ENCODE data around the gene ZNF213.
A peak's percentile ranks its signal among the peaks of the same experiment; 100 is the strongest.
"Not testable (repeated sequence)": the region's sequence is repeated elsewhere in the genome, so short reads cannot be mapped to it uniquely, and the experiment has no call there.

The ZNF213 gene

DNA sequence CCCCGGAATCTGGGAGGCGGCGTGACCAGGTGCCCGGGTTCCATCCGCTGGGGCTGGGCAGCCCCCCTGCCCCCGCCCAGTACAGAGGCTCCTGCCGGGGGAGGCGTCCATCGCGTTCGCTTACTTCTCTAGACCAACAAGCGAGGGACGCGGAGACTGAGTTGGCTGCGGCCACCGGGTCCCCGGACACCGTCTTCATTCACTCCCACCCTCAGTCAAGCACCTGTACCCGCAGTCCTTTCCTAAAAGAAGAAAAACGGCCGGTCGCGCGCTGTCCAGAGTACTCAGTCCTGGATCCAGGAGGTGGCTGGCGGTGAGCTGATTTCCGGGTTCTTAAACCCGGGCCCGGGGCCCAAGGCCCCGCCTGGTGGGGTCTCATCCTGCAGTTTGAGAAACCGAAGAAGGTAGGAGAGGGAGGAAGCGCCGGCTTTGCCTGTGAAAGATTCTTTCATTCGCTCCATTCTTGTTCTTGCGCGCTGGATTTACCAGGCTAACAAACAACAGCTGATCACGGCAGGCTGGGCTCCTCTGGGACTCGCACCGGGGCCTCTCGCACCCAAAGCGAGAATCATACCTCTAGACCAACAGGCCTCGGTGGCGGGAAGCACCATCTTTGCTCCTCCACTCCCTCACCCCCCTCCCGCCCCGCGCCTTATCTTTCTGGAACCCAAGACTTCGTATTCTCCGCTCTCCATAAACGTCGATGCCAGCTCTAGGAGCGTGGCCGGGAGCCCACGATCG is 35.8 kb downstream of the ZNF213 start:
- peak; percentile 25 for DNase-seq (ENCODE audit: low read depth)

DNA sequence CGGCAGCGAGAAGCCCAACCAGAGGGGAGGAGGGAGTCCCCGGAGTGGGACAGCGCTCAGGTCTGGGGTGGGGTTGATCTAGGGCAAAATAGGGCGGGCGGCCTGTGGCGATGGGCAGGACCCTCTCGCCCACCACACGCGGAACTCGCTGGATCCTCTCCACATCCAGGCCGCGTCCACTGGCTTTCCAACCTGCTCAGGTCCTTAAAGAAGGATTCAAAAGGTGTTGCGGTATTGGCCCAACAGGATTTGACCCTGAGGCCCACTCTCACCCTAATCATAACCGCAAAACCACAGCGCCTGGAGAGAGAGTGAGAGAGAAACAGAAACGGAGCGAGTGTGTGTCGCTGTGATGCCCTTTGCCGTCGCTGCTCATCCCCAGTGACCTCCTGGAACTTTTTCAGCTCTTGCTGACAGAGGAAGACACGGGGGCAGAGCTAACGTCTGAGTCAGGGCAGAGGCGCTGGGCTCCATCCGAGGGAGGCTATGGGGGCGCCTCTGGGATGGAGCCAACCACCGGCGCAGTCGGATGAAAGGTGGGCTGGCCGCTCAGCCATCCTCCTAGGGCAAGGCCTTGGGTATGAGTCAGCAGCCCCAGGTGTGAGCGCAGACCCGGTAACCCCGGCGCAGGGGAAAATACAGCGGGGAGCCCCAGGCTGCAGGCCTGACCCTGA is 36.5 kb downstream of the ZNF213 start:
- peak; percentile 55 for DNase-seq (ENCODE audit: low read depth)

DNA sequence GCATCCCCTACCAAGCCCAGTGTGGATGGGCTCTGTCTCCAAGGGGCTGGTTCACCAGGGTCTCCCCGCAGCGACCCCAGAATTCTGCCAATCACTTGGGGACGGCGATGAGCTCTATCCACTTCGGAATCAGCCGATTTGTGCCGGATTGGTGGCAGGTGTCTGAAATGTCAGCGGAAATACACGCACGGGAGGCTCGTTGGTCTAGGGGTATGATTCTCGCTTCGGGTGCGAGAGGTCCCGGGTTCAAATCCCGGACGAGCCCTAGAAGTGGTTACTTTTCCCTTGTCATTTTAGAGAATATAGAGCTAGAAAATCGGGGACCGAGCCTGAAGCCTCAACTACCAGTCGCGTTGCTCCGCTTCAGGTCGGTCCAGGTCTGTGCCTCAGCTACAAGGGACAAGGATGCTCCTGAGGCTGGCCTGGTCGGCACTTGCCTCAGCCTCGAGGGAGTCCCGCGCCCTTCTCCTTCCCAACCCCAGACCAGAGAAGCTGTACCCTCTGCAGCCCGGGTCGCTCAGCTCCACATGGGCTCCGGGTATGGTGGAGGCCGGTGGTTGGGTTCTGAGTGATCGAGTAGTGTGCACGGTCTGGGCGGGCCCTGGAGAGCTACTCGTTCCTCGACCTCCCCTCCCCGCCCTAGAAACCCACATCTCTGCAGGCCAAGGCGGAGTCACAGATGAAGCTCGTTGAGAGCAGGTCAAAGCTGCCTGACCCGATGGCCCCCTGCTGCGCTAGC is 37.2 kb downstream of the ZNF213 start:
- peak; percentile 67 for DNase-seq (ENCODE audit: low read depth)

DNA sequence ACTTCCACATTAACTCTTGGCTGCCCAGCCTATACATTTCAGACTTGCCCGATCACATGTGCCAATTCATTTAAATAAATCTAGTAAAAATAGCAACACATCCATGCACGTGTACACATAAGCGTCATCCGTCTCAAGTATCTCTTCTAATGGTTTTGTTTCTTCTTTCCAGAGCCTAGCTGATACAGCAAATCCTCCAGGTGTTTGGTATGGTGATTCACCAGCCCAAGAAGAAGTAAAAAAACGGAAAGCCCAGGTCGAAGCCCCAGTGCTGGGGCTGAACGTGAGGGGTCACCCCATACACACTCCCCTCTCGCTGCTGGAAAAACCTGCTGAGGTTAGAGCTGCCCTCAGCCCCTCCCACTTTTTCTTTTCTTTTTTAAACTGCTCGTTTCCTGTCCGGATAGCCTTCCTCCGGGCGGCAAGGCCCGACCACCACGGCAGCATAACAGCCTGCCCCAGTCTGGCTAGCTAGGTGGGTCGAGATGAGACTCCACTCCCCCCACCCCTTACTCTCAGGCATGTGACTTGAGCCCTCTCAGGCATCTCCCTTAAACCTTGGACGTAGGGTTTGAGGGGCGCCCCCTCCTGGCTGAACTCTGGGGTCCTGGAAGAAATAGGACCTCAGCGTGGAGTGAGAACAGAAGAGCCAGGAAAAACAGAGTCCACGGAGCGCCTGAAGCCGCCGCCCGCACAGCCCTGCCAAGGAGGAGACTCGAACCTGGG is 39.2 kb downstream of the ZNF213 start:
- peak; percentile 43 for DNase-seq (ENCODE audit: low read depth)

DNA sequence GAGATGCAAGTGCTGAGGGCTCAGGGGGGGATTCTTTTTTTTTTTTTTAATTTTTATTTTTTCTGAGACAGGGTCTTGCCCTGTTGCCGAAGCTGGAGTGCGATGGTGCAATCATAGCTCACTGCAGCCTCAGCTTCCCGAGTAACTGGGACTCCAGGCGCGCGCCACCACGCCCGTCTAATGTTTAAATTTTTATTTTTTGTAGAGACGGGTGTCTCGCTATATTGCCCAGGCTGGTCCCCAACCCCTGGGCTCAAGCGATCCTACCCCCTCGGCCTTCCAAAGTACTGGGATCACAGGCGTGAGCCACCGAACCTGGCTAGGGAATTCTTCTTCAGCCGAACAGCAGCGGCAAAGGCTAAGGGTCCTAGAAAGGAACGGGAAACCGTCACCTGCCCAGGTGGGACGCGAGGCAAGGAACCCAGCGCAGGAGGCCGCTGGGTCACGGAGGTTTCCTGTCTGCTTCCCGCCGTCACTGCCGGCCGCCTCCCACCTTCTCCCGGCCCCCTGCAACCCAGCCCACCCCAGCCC is 39.9 kb downstream of the ZNF213 start:
- DNase-seq (ENCODE audit: low read depth): no peak

DNA sequence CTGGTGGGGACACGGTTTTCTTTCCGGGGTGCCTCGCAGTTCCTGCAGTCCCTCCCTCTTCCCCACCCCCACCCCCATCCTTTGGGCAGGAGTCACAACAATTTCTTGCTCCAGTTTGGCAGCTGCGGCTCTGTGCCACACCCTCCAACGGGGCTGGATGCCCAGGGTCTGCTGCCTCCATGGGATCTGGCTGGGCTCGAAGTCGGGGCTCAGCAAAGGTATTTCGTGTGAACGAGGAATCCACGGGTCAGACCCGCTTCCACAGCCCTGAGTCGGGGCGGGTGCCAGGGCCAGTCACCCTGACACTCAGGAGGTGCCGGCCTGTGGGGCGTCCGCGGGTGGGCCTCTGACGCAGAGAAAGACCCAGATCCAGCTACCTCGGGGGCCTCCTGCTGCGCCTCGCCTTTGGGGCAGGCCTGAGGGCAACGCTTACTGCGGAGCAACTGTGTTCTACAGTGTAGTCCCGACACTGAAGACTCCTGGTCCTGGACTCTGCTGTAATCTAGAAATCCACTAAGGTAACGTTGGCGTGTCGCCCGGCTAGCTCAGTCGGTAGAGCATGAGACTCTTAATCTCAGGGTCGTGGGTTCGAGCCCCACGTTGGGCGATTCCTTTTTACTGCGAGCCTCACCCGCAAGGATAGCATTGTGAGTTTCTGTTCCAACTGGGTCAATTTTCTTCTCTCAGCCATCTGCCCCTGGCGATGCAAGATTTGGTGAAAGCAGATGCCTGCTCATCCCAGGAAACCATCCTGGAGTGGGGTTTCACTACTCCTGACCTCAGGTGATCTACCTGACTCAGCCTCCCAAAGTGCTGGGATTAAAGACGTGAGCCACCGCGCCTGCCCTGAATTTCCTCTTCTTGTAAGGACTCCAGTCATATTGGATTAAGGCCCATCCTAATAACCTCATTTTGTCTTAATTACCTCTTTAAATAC is 40.6 kb downstream of the ZNF213 start:
- peak; percentile 74 for DNase-seq (ENCODE audit: low read depth)

DNA sequence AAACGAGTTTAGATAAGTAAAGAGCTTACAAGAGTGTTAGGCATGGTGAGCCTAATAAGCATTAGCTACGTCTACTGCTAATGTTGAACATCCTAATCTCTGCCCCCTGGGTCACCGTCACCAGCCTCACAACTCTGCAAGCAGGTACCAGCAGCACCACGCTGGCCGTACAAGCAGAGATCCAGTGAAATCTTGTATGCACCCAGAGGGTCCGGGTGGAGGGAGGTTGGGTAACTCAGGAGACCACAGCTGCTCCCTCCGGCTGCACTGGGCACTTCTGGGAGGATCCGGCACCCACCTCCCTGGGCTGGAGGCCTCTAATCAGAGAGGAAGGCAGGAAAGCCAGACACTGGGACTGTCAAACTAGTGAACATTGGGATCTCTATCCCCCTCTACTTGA is 44.8 kb downstream of the ZNF213 start:
- DNase-seq (ENCODE audit: low read depth): no peak

DNA sequence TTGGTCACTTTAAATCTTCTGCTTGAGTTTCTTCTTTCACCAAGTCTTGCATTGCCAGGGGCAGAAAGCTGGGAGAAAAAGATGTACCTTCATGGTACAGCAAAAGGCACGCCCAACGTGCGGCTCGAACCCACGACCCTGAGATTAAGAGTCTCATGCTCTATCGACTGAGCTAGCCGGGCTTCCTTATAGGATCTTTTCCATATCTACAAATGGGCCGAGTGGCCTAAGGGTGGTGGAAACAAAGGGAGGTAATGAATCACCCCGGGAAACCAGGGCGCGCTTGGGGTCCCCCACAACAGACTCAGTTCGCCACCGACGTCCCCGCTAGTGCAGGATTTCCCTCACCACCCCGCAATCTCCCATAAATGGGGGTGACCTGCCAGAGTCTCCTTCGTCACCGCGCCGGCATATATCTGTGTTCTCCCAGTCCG is 45.6 kb downstream of the ZNF213 start:
- peak; percentile 39 for DNase-seq (ENCODE audit: low read depth)

DNA sequence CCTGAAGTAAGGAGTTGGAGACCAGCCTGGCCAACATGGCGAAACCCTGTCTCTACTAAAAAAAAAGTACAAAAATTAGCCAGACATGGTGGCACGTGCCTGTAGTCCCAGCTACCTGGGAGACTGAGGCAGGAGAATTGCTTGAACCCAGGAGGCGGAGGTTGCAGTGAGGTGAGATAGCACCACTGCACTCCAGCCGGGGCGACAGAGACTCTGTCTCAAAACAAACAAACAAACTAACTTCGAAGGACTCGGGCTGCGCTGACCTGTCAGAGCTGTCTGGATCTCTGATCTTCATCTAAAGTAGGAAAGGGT is 47.4 kb downstream of the ZNF213 start:
- not testable (repeated sequence) for DNase-seq (ENCODE audit: low read depth)

DNA sequence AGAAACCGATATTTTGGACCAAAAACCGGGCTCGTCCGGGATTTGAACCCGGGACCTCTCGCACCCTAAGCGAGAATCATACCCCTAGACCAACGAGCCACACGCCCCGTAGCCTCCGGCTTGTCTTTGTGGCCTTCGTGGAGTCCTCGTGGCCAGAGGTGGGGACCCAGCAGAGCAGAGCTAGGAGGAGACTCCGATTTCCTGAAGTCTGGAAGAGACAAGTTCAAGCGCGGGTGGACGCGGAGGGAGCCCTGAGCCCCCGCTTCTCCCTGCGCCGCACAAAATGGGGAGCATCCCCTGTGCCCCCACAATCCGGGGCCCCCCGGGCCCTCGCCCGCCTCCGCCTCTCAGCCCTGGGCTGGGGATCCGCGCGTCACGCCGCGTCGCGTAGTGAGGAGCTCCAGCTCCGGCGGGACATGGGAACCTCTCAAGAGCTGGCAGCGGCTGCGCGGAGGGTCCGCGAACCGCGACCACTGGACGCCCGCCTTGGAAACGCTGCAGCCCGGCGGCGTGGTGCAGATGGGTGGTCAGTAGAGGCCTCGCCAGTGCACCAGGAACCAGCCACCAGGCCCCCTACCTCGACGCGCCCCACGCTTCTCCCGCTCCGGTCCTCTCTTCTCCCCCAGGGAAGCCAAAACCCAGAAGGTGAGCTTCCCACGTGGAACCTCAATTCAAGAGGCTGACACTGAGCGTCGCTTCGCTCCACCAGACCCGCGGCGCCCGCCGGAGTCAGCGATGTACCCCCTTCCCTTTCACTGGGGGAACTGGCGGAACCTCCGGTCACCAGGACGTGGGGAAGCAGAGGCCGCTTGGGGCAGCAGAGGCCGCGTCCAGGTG is 48.0 kb downstream of the ZNF213 start:
- DNase-seq (ENCODE audit: low read depth): peak; percentile 77

DNA sequence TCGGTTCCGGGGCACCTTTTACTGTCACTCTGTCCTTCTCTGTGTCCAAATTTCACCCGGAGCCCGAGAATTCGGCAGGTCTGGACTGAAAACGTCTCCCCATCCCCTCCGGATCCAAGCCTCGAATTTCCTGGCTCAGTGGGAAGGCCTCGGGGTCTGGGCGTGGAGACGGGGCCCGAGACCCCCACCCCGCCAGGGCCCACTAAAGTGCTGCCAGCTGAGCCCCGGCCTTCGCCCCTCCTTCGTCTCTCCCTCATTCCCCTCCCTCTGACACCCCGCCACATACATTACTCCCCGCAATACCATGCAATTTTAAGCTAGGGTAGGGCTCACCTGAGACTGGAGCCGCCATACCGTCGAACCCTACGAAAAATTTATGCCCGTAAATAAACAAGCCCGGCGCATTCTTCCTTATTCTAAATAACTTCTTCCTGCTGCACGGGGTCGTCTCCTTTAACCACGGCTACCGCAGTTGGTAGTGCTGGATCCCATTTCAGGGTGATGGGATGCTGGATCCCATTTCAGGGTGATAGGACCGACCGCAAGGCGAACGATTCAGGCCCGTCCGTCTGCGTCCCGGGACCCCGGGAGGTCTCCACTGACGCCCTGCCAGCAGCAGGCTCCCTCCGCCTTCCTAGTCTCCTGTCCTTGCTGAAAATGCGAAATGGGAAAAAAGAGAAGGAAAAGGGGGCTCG is 48.8 kb downstream of the ZNF213 start:
- DNase-seq (ENCODE audit: low read depth): no peak

DNA sequence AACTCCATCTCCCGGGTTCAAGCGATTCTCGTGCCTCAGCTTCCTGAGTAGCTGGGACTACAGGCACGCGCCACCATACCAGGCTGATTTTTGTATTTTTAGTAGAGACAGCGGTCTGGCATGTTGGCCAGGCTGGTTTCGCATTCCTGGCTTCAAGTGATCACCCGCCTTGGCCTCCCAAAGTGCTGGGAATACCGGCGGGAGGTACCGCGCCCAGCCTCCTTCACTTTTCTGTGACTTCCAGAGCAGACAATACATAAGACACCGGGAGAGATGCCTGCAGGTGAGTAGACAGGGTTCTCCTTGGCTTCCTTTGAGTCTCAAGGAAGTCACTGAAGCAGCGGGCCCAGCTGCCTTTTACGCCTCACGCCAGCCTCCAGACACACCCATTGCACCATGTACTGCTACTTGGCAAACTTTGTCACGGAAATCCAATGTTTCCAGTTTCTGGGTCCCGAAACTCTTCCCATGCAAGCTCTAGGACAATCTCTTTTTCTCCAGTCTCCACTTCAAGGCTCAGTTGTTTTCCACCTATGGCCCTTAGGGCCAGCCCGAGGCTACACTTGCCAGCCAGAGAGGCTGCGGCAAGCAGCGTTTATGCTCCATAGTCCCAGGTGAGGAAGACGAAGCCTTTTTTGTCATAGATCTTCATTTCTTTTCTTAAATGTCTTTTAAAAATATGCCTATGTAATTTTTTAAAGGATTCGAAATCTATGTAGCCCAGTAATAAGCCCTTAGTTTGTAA is 52.3 kb downstream of the ZNF213 start:
- DNase-seq (ENCODE audit: low read depth): no peak

DNA sequence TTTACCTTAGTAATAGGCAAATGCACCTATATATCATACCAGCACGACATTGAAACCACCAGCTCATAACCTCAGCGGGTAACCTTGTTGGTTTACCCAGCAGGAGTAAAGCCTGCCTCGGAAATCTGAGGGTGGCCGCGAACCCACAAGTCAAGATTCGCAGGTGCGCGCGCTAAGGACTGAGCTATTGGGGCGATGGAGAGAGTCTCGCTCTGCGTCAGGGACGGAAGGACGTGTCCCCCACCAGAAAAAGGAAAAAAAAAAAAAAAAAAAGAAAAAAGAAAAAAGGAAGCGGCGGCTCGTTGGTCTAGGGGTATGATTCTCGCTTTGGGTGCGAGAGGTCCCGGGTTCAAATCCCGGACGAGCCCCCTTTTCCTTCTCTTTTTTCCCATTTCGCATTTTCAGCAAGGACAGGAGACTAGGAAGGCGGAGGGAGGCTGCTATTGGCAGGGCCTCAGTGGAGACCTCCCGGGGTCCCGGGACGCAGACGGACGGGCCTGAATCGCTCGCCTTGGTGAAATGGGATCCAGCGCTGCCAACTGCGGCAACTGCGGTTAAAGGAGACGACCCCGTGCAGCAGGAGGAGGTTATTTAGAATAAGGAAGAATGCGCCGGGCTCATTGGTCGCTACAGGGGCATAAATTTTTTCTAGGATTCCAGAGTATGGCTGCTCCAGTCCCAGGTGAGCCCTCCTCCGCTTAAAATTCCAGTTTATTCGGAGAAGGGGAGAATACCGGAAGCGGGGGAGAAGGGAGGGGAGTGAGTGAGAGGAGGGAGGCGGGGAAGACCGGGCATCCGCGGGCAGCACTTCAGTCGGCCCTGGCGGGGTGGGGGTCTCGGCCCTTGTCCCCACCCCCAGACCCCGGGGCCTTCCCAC is 53.2 kb downstream of the ZNF213 start, which contains the start of gene OR1F1:
TSS of gene OR1F1 (plus strand) at position 407 of the 877 bp plus-strand sequence.
- DNase-seq (ENCODE audit: low read depth): peak; percentile 81

DNA sequence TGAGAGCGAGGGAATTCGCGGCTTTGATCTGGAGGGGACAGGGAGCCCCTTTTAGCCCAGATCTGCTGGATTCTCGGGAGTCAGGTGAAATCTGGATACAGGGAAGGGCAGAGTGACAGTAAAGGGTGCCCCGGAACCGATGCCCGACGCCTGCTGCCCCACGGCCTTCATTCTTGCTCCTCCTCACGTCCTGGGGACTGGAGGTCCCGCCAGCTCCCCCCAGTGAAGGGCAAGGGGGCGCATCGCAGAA is 53.8 kb downstream of the ZNF213 start:
- no peak for DNase-seq (ENCODE audit: low read depth)

DNA sequence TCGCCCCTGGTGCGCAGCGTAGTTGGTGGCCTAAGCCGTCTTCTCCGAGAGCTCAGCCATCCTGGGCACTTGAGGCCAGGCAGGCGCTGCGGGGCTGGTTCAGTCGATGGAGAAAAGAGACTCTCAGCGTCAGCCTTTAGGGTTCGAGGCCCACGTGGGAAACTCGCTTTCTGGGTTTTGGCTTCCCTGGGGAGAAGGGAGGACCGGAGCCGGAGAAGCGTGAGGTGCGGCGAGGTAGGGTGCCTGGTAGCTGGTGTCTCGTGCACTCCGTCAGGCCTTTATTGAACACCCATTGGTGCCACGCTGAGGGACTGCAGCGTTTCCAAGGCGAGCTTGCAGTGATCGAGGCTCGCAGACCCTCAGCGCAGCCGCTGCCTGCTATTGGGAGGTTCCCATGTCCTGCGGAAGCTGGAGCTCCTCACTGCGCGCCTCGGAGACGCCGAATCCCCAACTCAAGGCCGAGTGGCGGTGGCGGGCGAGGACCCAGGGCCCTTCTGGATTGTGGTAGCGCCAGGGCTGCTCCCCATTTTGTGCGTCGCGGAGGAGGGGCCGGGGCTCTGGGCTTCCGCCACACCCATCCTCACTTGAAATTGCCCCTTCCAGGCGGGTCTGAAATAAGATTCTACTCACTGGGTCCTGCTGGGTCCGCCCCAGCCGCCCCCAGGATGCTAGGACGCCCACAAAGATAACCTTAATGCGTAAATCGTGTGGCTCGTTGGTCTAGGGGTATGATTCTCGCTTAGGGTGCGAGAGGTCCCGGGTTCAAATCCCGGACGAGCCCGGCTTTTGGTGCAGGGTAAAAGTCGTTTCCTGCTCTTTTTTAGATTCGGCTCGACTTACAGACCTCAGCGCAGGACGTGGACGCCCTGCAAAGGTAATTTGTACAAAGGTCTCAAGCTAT is 54.3 kb downstream of the ZNF213 start:
- peak; percentile 73 for DNase-seq (ENCODE audit: low read depth)

DNA sequence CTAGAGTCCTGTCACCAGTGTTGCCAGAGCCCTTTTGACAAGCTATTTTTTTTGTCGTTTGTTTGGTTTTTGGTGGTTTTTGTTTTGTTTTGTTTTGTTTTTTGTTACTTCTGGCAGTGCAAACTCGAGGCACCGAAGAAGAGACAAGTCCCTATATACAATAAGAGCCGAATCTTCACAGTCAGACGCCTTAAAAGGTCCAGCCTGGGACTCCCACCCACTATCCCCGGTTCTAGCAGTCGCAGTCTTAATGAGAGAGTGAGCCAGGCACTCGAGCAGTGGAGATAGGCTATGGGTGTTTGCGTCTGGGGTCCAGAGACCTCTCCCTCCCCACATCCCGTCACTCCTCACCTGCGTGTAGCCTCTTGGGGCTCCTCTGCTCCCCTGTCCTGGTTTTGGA is 55.0 kb downstream of the ZNF213 start:
- no peak for DNase-seq (ENCODE audit: low read depth)

DNA sequence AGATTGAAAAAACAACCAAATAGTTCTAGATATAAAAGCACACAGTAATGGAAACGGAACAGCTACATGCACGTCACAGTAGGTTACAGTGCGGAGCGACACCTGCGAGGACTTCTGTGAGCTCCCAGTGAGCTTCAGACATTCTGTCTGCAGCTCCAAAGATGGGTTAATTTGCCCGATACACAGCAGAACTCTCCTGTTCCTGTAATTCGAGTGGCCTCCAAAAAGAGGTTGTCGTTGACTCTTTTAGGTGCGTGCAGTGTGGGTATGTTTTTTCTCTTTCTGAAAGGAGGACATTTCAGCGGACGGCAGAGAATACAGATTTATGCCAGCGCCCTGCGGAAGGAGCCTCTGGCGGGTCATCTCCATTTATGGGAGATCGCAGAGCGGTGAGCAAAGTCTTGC is 56.1 kb downstream of the ZNF213 start:
- DNase-seq (ENCODE audit: low read depth): no peak
